Measurements from ENCODE around the gene MTG2. TPM values are rescaled to one million over a fixed set of nuclear protein-coding genes. Genes with fewer than 3 reads are reported as not detected.

Gene MTG2
- total and polyA plus RNA-seq, 2 experiments from 2014 or later, result 20.4 to 32.9 TPM

DNA sequence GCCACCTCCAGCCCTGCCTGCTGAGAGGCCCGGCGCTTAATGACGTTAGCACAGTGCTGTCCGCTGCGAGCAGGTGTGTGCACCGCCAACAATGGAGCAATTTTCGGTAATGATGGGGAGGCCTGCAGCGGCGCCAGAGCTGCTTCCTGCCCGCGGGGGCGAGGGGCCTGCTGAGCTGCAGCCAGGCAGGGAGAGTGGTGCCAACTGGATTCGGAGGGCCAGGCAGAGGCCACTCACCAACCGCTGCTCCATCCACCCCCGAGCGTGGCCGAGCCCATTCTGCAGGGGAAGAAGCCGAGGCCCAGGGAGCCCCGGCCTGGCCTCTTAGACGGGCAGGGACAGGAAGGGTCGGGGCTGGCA, 27.6 kb downstream of the MTG2 start:
- DNase-seq (ENCODE audit: low read depth in 1 of 2, low spot score in 1 of 2), result no peak
- Histone ChIP-seq H3K4me3 (no peak overlapping the region), H3K27ac (no peak overlapping the region), H3K9me3 (ENCODE audit: low read depth) (no peaks in the 10 kb centered on the region), H3K4me1 (ENCODE audit: low read depth) (peaks cover 4% of the 10 kb centered on the region), H3K27me3 (peaks cover 19% of the 10 kb centered on the region), H3K36me3 (no peaks in the 10 kb centered on the region)
- TF ChIP-seq, protein P1, sequence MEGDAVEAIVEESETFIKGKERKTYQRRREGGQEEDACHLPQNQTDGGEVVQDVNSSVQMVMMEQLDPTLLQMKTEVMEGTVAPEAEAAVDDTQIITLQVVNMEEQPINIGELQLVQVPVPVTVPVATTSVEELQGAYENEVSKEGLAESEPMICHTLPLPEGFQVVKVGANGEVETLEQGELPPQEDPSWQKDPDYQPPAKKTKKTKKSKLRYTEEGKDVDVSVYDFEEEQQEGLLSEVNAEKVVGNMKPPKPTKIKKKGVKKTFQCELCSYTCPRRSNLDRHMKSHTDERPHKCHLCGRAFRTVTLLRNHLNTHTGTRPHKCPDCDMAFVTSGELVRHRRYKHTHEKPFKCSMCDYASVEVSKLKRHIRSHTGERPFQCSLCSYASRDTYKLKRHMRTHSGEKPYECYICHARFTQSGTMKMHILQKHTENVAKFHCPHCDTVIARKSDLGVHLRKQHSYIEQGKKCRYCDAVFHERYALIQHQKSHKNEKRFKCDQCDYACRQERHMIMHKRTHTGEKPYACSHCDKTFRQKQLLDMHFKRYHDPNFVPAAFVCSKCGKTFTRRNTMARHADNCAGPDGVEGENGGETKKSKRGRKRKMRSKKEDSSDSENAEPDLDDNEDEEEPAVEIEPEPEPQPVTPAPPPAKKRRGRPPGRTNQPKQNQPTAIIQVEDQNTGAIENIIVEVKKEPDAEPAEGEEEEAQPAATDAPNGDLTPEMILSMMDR (IDR thresholded peaks at IDR 0.05; ENCODE audit: low read depth, low read length), result no peak

DNA sequence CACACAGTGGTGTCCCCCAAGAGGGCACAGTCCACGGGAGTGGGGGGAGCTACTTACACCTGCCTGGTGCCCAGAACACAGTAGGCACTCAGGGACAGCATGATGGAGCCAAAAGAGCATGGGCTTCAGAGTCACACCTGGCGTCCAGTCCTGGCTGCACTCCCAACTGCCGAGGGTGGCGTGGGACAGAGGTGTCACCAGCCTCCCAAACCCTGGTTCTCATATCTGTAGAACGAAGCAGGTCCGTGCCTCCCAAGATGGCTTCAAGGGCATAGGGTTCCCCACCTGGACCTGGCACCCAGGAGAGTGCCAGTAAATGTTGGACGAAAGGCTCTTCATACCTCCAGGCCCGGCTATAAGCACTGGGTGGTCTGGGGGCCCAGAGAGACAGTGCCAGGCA, 28.4 kb downstream of the MTG2 start:
- H3K27me3 ChIP-seq, result peaks cover 26% of the 10 kb centered on the region
- H3K4me3 ChIP-seq, result no peak overlapping the region
- H3K27ac ChIP-seq, result no peak overlapping the region
- no peaks in the 10 kb centered on the region for H3K36me3 ChIP-seq
- DNase-seq (ENCODE audit: low read depth in 1 of 2, low spot score in 1 of 2), result no peak
- no peaks in the 10 kb centered on the region for H3K9me3 ChIP-seq (ENCODE audit: low read depth)
- TF ChIP-seq, protein P1 (IDR thresholded peaks at IDR 0.05; ENCODE audit: low read depth, low read length), result no peak
- H3K4me1 ChIP-seq (ENCODE audit: low read depth), result peaks cover 4% of the 10 kb centered on the region

DNA sequence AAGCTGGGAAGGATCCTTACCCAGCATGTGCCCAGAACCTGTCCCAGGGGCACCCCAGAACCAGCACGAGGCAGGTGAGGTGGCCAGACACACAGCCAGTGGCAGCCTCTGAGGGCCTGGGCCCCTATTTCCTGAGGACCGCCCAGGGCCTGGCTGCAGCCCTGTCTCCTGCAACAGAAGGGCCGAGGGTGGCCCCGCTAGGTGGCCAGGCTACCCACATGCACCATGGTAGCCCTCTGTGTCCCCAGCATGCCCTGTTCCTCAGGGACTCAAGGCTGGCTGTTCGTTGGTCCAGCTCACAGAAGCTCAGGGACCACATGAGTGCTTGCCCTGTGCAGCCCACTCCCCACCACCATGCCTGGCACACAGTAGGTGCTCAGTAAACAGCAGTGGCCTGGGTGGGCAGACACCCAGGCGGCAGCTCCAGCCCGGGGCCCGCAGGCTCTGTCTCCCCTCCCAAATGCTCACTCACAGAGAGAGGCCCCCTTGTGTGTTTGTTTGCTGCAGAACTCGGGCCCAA, 29.0 kb downstream of the MTG2 start:
- Histone ChIP-seq H3K9me3 (ENCODE audit: low read depth) (no peaks in the 10 kb centered on the region), H3K27me3 (peaks cover 33% of the 10 kb centered on the region), H3K4me3 (no peak overlapping the region), H3K36me3 (no peaks in the 10 kb centered on the region), H3K4me1 (ENCODE audit: low read depth) (peaks cover 4% of the 10 kb centered on the region), H3K27ac (no peak overlapping the region)
- TF ChIP-seq, protein P1 (IDR thresholded peaks at IDR 0.05; ENCODE audit: low read depth, low read length), result no peak
- DNase-seq (ENCODE audit: low read depth in 1 of 2, low spot score in 1 of 2), result no peak

DNA sequence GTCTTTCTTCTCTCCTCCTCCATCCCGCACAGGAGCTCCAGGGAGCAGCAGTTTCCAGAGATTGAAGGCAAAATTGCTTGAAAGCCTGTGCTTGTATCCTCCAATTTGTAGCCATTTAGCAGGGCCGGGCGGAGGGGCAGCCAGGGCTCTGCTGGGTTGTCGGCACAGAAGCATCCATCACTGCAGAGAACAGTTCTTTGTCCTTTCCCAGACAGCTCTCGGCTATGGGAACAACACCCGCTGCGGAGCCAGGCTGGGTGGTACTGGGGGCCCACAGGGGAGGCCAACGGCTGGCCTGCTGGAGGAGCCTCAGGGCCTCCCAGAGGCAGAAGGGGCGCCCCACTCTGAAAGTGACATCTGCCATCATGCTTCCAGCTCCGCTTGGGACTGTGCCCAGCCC, 29.5 kb downstream of the MTG2 start:
- H3K4me1 ChIP-seq (ENCODE audit: low read depth), result peaks cover 4% of the 10 kb centered on the region
- peaks cover 37% of the 10 kb centered on the region for H3K27me3 ChIP-seq
- no peaks in the 10 kb centered on the region for H3K36me3 ChIP-seq
- DNase-seq (ENCODE audit: low read depth in 1 of 2, low spot score in 1 of 2), result no peak
- TF ChIP-seq, protein P1 (IDR thresholded peaks at IDR 0.05; ENCODE audit: low read depth, low read length), result no peak
- H3K27ac ChIP-seq, result no peak overlapping the region
- H3K4me3 ChIP-seq, result no peak overlapping the region
- no peaks in the 10 kb centered on the region for H3K9me3 ChIP-seq (ENCODE audit: low read depth)

DNA sequence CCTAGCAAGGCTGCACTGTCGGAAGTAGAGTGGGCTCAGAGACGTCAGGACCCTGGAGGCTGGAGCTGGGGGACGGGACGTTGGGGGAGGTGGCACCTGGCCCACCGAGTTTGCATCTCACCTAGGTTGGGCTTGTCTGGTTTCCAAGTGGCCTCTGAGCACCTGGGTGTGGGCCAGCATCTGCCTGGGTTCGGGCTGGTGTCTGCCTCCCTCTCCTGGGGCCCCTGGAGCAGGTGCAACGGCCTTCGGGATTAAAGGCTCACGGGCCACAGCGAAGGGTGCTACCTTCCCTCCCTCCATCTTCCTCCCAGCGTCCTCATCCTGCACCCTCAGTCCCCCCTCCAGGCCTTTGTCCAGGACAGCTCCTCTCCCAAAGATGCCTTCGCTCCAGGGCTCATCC, 31.2 kb downstream of the MTG2 start:
- TF ChIP-seq, protein P1 (IDR thresholded peaks at IDR 0.05; ENCODE audit: low read depth, low read length), result no peak

More for the DNA sequence above, 31.2 kb downstream of the MTG2 start:
- H3K36me3 ChIP-seq, result no peaks in the 10 kb centered on the region
- DNase-seq (ENCODE audit: low read depth in 1 of 2, low spot score in 1 of 2), result no peak
- H3K4me3 ChIP-seq, result no peak overlapping the region
- peaks cover 55% of the 10 kb centered on the region for H3K27me3 ChIP-seq
- H3K4me1 ChIP-seq (ENCODE audit: low read depth), result no peaks in the 10 kb centered on the region
- no peak overlapping the region for H3K27ac ChIP-seq
- no peaks in the 10 kb centered on the region for H3K9me3 ChIP-seq (ENCODE audit: low read depth)
